Measurements from ENCODE around the gene DRP2. TPM values are rescaled to one million over a fixed set of nuclear protein-coding genes. Genes with fewer than 3 reads are reported as not detected.

The DRP2 gene
- total RNA-seq, 2 donors from 2014 or later = 0.37 to 1.1 TPM

GRCh38 chrX:101252634-101253033, 33.0 kb downstream of the DRP2 start:
- Histone ChIP-seq H3K9me3 (no peaks in the 10 kb centered on the region), H3K27me3 (no peaks in the 10 kb centered on the region), H3K9ac (ENCODE audit: low read depth in 2 of 2, low read length in 2 of 2) (no peak overlapping the region), H3K36me3 (no peaks in the 10 kb centered on the region), H3K4me3 (no peak overlapping the region), H3K27ac (no peak overlapping the region), H3K4me1 (no peaks in the 10 kb centered on the region)
- intact Hi-C loops (cut with DNase I) = no loop called here
- no peak for TF ChIP-seq CTCF (IDR thresholded peaks at IDR 0.05)
- no peak for DNase-seq

- H3K27ac ChIP-seq = no peak overlapping the region
- H3K36me3 ChIP-seq = no peaks in the 10 kb centered on the region
- intact Hi-C loops (cut with DNase I) = no loop called here
- H3K27me3 ChIP-seq = no peaks in the 10 kb centered on the region
- H3K9me3 ChIP-seq = no peaks in the 10 kb centered on the region
- no peaks in the 10 kb centered on the region for H3K4me1 ChIP-seq
- no peak for DNase-seq
- no peak for TF ChIP-seq CTCF (IDR thresholded peaks at IDR 0.05)
- no peak overlapping the region for H3K9ac ChIP-seq (ENCODE audit: low read depth in 2 of 2, low read length in 2 of 2)
- no peak overlapping the region for H3K4me3 ChIP-seq
Measured at GRCh38 chrX:101257448-101258258, 38.1 kb downstream of the DRP2 start.

GRCh38 chrX:101258259-101258581, 38.6 kb downstream of the DRP2 start:
- Histone ChIP-seq H3K9ac (ENCODE audit: low read depth in 2 of 2, low read length in 2 of 2) (no peak overlapping the region), H3K4me1 (no peaks in the 10 kb centered on the region), H3K27ac (no peak overlapping the region), H3K27me3 (no peaks in the 10 kb centered on the region), H3K9me3 (no peaks in the 10 kb centered on the region), H3K36me3 (no peaks in the 10 kb centered on the region), H3K4me3 (no peak overlapping the region)
- intact Hi-C loops (cut with DNase I) = no loop called here
- TF ChIP-seq CTCF (IDR thresholded peaks at IDR 0.05) = no peak
- DNase-seq = no peak

GRCh38 chrX:101260435-101260834, 40.8 kb downstream of the DRP2 start:
- H3K36me3 ChIP-seq = no peaks in the 10 kb centered on the region
- no peak for TF ChIP-seq CTCF (IDR thresholded peaks at IDR 0.05)
- DNase-seq = no peak
- intact Hi-C loops (cut with DNase I) = no loop called here
- H3K9ac ChIP-seq (ENCODE audit: low read depth in 2 of 2, low read length in 2 of 2) = no peak overlapping the region
- H3K27ac ChIP-seq = no peak overlapping the region
- no peaks in the 10 kb centered on the region for H3K27me3 ChIP-seq
- no peak overlapping the region for H3K4me3 ChIP-seq
- H3K4me1 ChIP-seq = no peaks in the 10 kb centered on the region
- no peaks in the 10 kb centered on the region for H3K9me3 ChIP-seq

DNA sequence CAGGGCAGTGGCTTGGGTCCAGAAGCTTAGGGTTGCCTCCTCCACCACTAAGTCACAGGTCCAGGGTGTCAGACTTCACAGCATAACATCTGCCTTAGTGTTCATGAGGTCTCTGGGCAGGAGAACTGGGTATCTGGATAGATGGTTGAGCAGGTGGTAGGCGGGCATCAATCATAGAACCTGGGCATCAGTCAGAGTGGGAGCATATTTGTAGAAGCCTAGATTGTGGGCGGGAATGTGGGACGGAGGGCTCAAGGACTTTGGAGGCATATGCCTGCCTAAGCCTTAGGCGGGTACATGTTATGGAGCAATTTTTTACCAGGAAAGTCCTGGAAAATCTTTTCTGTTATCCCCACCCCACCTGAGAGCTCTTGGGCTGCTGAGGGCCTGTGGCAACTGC, 43.0 kb downstream of the DRP2 start:
- Histone ChIP-seq H3K36me3 (no peaks in the 10 kb centered on the region), H3K27me3 (no peaks in the 10 kb centered on the region), H3K9me3 (no peaks in the 10 kb centered on the region), H3K9ac (ENCODE audit: low read depth in 2 of 2, low read length in 2 of 2) (no peak overlapping the region), H3K4me3 (no peak overlapping the region), H3K4me1 (no peaks in the 10 kb centered on the region), H3K27ac (no peak overlapping the region)
- no peak for DNase-seq
- TF ChIP-seq CTCF (IDR thresholded peaks at IDR 0.05) = no peak
- intact Hi-C loops (cut with DNase I) = no loop called here
